ENCODE results near the gene C2orf76.

DNA sequence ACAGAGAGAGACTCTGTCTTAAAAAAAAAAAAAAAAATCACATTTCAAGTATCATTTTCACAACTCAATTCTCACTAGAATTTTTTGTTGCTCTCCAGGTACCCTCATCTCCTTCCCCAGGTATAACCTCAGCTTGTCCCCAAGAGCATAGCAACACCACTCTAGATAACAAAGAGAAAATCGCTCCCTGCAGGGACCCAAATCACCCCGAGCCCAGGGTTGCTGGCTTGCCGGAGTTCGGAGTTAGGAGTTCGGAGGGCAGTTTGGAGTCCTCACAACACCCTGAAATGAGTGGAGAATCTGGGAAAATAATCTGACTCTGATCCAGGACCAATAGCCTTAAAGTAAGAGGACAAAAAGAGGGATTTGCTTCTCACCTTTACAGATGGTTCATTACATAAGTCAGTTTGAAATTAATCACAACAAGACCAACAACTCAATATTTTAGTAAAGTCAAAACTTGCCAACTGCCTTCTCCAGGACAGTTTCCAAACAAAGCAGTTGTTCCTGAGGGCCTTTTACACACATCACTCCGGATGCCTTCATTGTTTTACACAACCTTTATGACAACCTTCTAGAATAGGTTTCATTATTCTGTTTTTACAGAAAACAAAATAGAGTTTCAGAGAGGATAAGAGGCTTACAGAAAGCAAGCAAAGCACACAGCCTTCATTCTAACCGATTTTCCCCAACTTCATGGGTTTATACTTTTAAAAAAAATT lies 59.1 kb downstream of the C2orf76 start:
- TF ChIP-seq, protein P1, sequence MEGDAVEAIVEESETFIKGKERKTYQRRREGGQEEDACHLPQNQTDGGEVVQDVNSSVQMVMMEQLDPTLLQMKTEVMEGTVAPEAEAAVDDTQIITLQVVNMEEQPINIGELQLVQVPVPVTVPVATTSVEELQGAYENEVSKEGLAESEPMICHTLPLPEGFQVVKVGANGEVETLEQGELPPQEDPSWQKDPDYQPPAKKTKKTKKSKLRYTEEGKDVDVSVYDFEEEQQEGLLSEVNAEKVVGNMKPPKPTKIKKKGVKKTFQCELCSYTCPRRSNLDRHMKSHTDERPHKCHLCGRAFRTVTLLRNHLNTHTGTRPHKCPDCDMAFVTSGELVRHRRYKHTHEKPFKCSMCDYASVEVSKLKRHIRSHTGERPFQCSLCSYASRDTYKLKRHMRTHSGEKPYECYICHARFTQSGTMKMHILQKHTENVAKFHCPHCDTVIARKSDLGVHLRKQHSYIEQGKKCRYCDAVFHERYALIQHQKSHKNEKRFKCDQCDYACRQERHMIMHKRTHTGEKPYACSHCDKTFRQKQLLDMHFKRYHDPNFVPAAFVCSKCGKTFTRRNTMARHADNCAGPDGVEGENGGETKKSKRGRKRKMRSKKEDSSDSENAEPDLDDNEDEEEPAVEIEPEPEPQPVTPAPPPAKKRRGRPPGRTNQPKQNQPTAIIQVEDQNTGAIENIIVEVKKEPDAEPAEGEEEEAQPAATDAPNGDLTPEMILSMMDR (conservative IDR thresholded peaks at IDR 0.05), result no peak
- TF ChIP-seq ZFX (IDR thresholded peaks at IDR 0.05), result no peak

Measured in C4-2B (cell line).